IMR-90 (cell line): ENCODE measurements around the gene ATG5. TPM values are rescaled to one million over a fixed set of nuclear protein-coding genes. Genes with fewer than 3 reads are reported as not detected.
A peak's percentile ranks its signal among the peaks of the same experiment; 100 is the strongest.

Source experiments
- ATAC-seq: fragments of 200-7000 bp; cut with Tn5 transposase; 2 replicates; pipeline ENCODE4 v1.9.1; 2020; ENCODE audit warnings: low read depth, mild to moderate bottlenecking, moderate library complexity
- BruUV-seq: library from RNA; stranded (reverse); fragments of 400-500 nt; replicated peaks from 2 replicates; lab custom pipeline; 2021; lab: Mats Ljungman, UMichigan
- CTCF ChIA-PET: fragments of 300-600 bp; formaldehyde crosslinking; extraction: SDS; loops from one replicate; lab custom pipeline; 2021; ENCODE audit warnings: antibody characterized with exemption; lab: Yijun Ruan, JAX
- POLR2A ChIA-PET: fragments of 300-600 bp; sonication (Branson Sonifier 250); formaldehyde crosslinking; loops from one replicate; lab custom pipeline; 2022; ENCODE audit warnings: antibody characterized with exemption; ENCODE audit not compliant: unreplicated experiment; lab: Charles Lee
- DNase-seq: peaks from one replicate; pipeline ENCODE4 v3.0.0; 2013
- H2AFZ ChIP-seq: replicated peaks from 2 replicates; pipeline ENCODE3; 2013; ENCODE audit warnings: low read length, mild to moderate bottlenecking; ENCODE audit not compliant: poor library complexity
- H2AK5ac ChIP-seq: 2 replicates; pipeline ENCODE4 v1.6.1; 2013; ENCODE audit warnings: low read depth, low read length, inconsistent platforms
- H2AK9ac ChIP-seq: replicated peaks from 2 replicates; pipeline ENCODE3; 2013; ENCODE audit warnings: mild to moderate bottlenecking, low read depth, low read length, moderate library complexity; ENCODE audit not compliant: poor library complexity
- H2BK120ac ChIP-seq: 2 replicates; pipeline ENCODE4 v1.6.1; 2013; ENCODE audit warnings: low read depth, low read length, inconsistent platforms
- H2BK15ac ChIP-seq: 3 replicates; pipeline ENCODE4 v1.6.1; 2013; ENCODE audit warnings: low read depth, low read length, inconsistent platforms
- H2BK20ac ChIP-seq: 2 replicates; pipeline ENCODE4 v1.6.1; 2013; ENCODE audit warnings: low read depth, mild to moderate bottlenecking, inconsistent platforms, low read length, moderate library complexity
- H2BK5ac ChIP-seq: 2 replicates; pipeline ENCODE4 v1.6.1; 2013; ENCODE audit warnings: mild to moderate bottlenecking, low read depth, low read length, inconsistent platforms; ENCODE audit not compliant: poor library complexity, severe bottlenecking
- H3K14ac ChIP-seq: replicated peaks from 2 replicates; pipeline ENCODE4 v1.6.1; 2013; ENCODE audit warnings: low read depth, low read length, inconsistent platforms
- H3K18ac ChIP-seq: 2 replicates; pipeline ENCODE4 v1.6.1; 2013; ENCODE audit warnings: low read depth, low read length, control low read depth
- H3K23ac ChIP-seq: 2 replicates; pipeline ENCODE4 v1.6.1; 2013; ENCODE audit warnings: low read depth, low read length, inconsistent platforms
- H3K27ac ChIP-seq: 2 replicates; pipeline ENCODE4 v1.5.1; 2013; ENCODE audit warnings: mild to moderate bottlenecking, control low read depth, low read length; ENCODE audit not compliant: insufficient read depth
- H3K27me3 ChIP-seq: 2 replicates; pipeline ENCODE4 v1.6.1; 2013; ENCODE audit warnings: low read length; ENCODE audit not compliant: control insufficient read depth, insufficient read depth
- H3K36me3 ChIP-seq: 2 replicates; pipeline ENCODE4 v1.6.1; 2013; ENCODE audit warnings: low read length, mixed read lengths; ENCODE audit not compliant: control insufficient read depth, insufficient read depth
- H3K4ac ChIP-seq: 2 replicates; pipeline ENCODE4 v1.6.1; 2013; ENCODE audit warnings: low read depth, low read length, inconsistent platforms
- H3K4me1 ChIP-seq: 2 replicates; pipeline ENCODE4 v1.6.1; 2013; ENCODE audit warnings: low read length, mixed read lengths; ENCODE audit not compliant: control insufficient read depth, insufficient read depth
- H3K4me2 ChIP-seq: 2 replicates; pipeline ENCODE4 v1.6.1; 2013; ENCODE audit warnings: low read depth, mild to moderate bottlenecking, control low read depth, low read length, moderate library complexity
- H3K4me3 ChIP-seq: 2 replicates; pipeline ENCODE4 v1.5.1; 2013; ENCODE audit warnings: low read depth, mild to moderate bottlenecking, control low read depth, low read length, moderate library complexity; ENCODE audit not compliant: insufficient read depth
- H3K56ac ChIP-seq: 2 replicates; pipeline ENCODE4 v1.6.1; 2013; ENCODE audit warnings: low read length, inconsistent platforms; ENCODE audit not compliant: insufficient read depth; ENCODE audit errors: extremely low read depth
- H3K79me1 ChIP-seq, 2 experiments: 2 replicates each; pipeline ENCODE4 v1.6.1; 2013; ENCODE audit warnings: low read length in 2 of 2, inconsistent platforms in 1 of 2, low read depth in 1 of 2
- H3K9ac ChIP-seq: 2 replicates; pipeline ENCODE4 v1.6.1; 2013; ENCODE audit warnings: low read depth, low read length, control low read depth
- H3K9me1 ChIP-seq: 2 replicates; pipeline ENCODE4 v1.6.1; 2013; ENCODE audit warnings: low read length, inconsistent platforms; ENCODE audit not compliant: insufficient read depth
- H3K9me3 ChIP-seq: 2 replicates; pipeline ENCODE4 v1.6.1; 2013; ENCODE audit warnings: low read length; ENCODE audit not compliant: control insufficient read depth, insufficient read depth
- H4K20me1 ChIP-seq: 2 replicates; pipeline ENCODE4 v1.6.1; 2013; ENCODE audit warnings: low read length, inconsistent platforms; ENCODE audit not compliant: insufficient read depth
- H4K5ac ChIP-seq: 2 replicates; pipeline ENCODE4 v1.6.1; 2013; ENCODE audit warnings: mild to moderate bottlenecking, low read depth, low read length, control low read depth
- H4K8ac ChIP-seq, 2 experiments: 2 replicates each; pipeline ENCODE4 v1.6.1; 2013; ENCODE audit warnings: low read depth in 2 of 2, low read length in 2 of 2, control low read depth in 1 of 2, inconsistent platforms in 1 of 2
- H4K91ac ChIP-seq: 2 replicates; pipeline ENCODE4 v1.6.1; 2013; ENCODE audit warnings: low read depth, low read length, inconsistent platforms; ENCODE audit not compliant: insufficient read depth
- CHD1 ChIP-seq: IDR thresholded peaks from 2 replicates; pipeline ENCODE4 v1.6.1; 2012; ENCODE audit warnings: low read depth, low read length, improper control_type of control experiment
- CTCF ChIP-seq: conservative IDR thresholded peaks from 2 replicates; pipeline ENCODE4 v1.5.1; 2012; ENCODE audit warnings: mild to moderate bottlenecking, low read depth, low read length, improper control_type of control experiment
- FOS ChIP-seq: fragments of 150-350 bp; IDR thresholded peaks from 2 replicates; pipeline ENCODE4 v1.6.1; 2016; ENCODE audit warnings: low read depth, low read length
- MAFK ChIP-seq: IDR thresholded peaks from 2 replicates; pipeline ENCODE4 v1.6.1; 2012; ENCODE audit warnings: low read depth, low read length, improper control_type of control experiment
- MAZ ChIP-seq: IDR thresholded peaks from 2 replicates; pipeline ENCODE4 v1.6.1; 2012; ENCODE audit warnings: low read depth, mild to moderate bottlenecking, low read length, improper control_type of control experiment, moderate library complexity, borderline replicate concordance
- MXI1 ChIP-seq: IDR thresholded peaks from 2 replicates; pipeline ENCODE4 v1.6.1; 2012; ENCODE audit warnings: low read depth, mild to moderate bottlenecking, low read length, moderate library complexity, borderline replicate concordance
- NFE2L2 ChIP-seq: fragments of 150-350 bp; IDR thresholded peaks from 2 replicates; pipeline ENCODE4 v1.6.1; 2016; ENCODE audit warnings: low read depth, mild to moderate bottlenecking, low read length
- RCOR1 ChIP-seq: IDR thresholded peaks from 2 replicates; pipeline ENCODE4 v1.6.1; 2012; ENCODE audit warnings: mild to moderate bottlenecking, low read length, improper control_type of control experiment; ENCODE audit not compliant: insufficient replicate concordance
- SMC3 ChIP-seq: fragments of 150-350 bp; IDR thresholded peaks from 2 replicates; pipeline ENCODE4 v1.6.1; 2016; ENCODE audit warnings: low read depth, mild to moderate bottlenecking, antibody characterized with exemption, low read length, moderate library complexity
- USF2 ChIP-seq: fragments of 150-350 bp; IDR thresholded peaks from 2 replicates; pipeline ENCODE4 v1.6.1; 2017; ENCODE audit warnings: mild to moderate bottlenecking, antibody characterized with exemption, low read length, low read depth
- WGBS, 2 experiments: methylation state at CpG; one replicate each; pipeline versions ENCODE4 v1.1.5 to v1.1.7; 2013; ENCODE audit warnings: missing lambda C conversion rate in 2 of 2; ENCODE audit not compliant: insufficient read length in 1 of 2; ENCODE audit errors: extremely low coverage in 2 of 2; 5-methylcytosine and 5-hydroxymethylcytosine counted together
- dilution Hi-C: fragments of 300-500 bp; cut with HindIII; formaldehyde crosslinking; loops from one replicate; pipeline ENCODE4 v1.14.3; 2018; ENCODE audit warnings: low sequenced_read_pairs; ENCODE audit not compliant: unreplicated experiment
- in situ Hi-C: fragments of 300-500 bp; cut with MboI; formaldehyde crosslinking; loops from 3 replicates; pipeline ENCODE4 v1.14.3; 2019; ENCODE audit warnings: low sequenced_read_pairs, inconsistent platforms, mixed read lengths
- intact Hi-C: fragments of 100-400 bp; cut with micrococcal nuclease; formaldehyde crosslinking; loops from 2 replicates; pipeline ENCODE4 v1.10.0; 2022
- polyA plus RNA-seq, 3 experiments: library from polyadenylated mRNA; depleted of rRNA; stranded (reverse); fragments of >200 nt; gene quantifications; 2 replicates each; pipeline ENCODE4 v1.2.3, GENCODE V29; 2012; ENCODE audit warnings: low replicate concordance in 1 of 3
- total RNA-seq: library from RNA; depleted of rRNA; stranded (reverse); fragments of >200 nt; gene quantifications from 2 replicates; pipeline ENCODE4 v1.2.3, GENCODE V29; 2012

Gene ATG5
- total and polyA plus RNA-seq, 2 of the 4 experiments (the other 2 are of a cell fraction): 13.5 to 28.0 TPM

GRCh38 chr6:106165885-106166485 is 159.6 kb downstream of the ATG5 start:
- in situ Hi-C loops: no loop called here
- no peak overlapping the region for H2BK20ac ChIP-seq
- no peak overlapping the region for H2AK9ac ChIP-seq
- no peak overlapping the region for H3K4ac ChIP-seq
- intact Hi-C loops: no loop called here
- no CpG with 5 or more reads among the region's 3 CpGs for WGBS, 2 experiments
- H3K4me3 ChIP-seq: no peak overlapping the region
- H3K9ac ChIP-seq: no peak overlapping the region
- no peak overlapping the region for H4K8ac ChIP-seq
- peaks cover 16% of the 10 kb centered on the region for H3K9me1 ChIP-seq
- dilution Hi-C loops: no loop called here
- DNase-seq (peak; percentile 77), ATAC-seq (no peak)
- no peak overlapping the region for H3K56ac ChIP-seq
- no peaks in the 10 kb centered on the region for H4K20me1 ChIP-seq
- peaks cover 15% of the 10 kb centered on the region for H3K4me1 ChIP-seq
- H2BK5ac ChIP-seq: no peak overlapping the region
- no peaks in the 10 kb centered on the region for H3K9me3 ChIP-seq
- H3K4me2 ChIP-seq: no peak overlapping the region
- TF ChIP-seq MAFK (no peak), MAZ (no peak), FOS (no peak), CHD1 (no peak), NFE2L2 (no peak), CTCF (no peak), MXI1 (no peak), USF2 (no peak), SMC3 (no peak), RCOR1 (no peak)
- no peak overlapping the region for H2BK15ac ChIP-seq
- no peak overlapping the region for H3K14ac ChIP-seq
- no peak overlapping the region for H3K18ac ChIP-seq
- no peak overlapping the region for H4K5ac ChIP-seq
- no peak overlapping the region for H2AFZ ChIP-seq
- CTCF ChIA-PET: no interaction called here
- POLR2A ChIA-PET: no interaction called here
- H4K91ac ChIP-seq: no peak overlapping the region
- H2AK5ac ChIP-seq: no peak overlapping the region
- no peak overlapping the region for H2BK120ac ChIP-seq
- no peaks in the 10 kb centered on the region for H3K79me1 ChIP-seq
- H3K27ac ChIP-seq: no peak overlapping the region
- H3K27me3 ChIP-seq: no peaks in the 10 kb centered on the region
- H3K36me3 ChIP-seq: no peaks in the 10 kb centered on the region
- BruUV-seq: no TSS peak
- H3K23ac ChIP-seq: no peak overlapping the region
